GM21528 (cell line): ENCODE measurements around the gene CHID1.

Experiments used
- ATAC-seq: cut with Tn5 transposase; IDR thresholded peaks from one replicate; pipeline ENCODE4 v1.9.1; 2021; ENCODE audit warnings: mild to moderate bottlenecking, moderate library complexity; ENCODE audit not compliant: unreplicated experiment, low FRiP score

Gene CHID1

GRCh38 chr11:910589-911030 is at the start of gene CHID1:
Gene CHID1, minus strand, starts transcription at chr11:910810. Its CDS starts 5,994 bp downstream, at chr11:904816.
- peak; percentile 80 for ATAC-seq

- no peak for ATAC-seq
These were observed 49.0 kb upstream of the CHID1 start for GRCh38 chr11:959608-960007.

GRCh38 chr11:959027-959426 is 48.4 kb upstream of the CHID1 start:
- ATAC-seq = no peak

GRCh38 chr11:958101-958500 is 47.5 kb upstream of the CHID1 start:
- ATAC-seq = no peak

GRCh38 chr11:957212-957920 is 46.8 kb upstream of the CHID1 start:
- no peak for ATAC-seq

- ATAC-seq = no peak
These were observed 44.8 kb upstream of the CHID1 start for GRCh38 chr11:955154-956063.

- ATAC-seq = no peak
These were observed 44.0 kb upstream of the CHID1 start for GRCh38 chr11:954392-955153.

GRCh38 chr11:953512-953911 is 42.9 kb upstream of the CHID1 start:
- ATAC-seq = no peak

GRCh38 chr11:952406-953385 is 42.1 kb upstream of the CHID1 start:
- no peak for ATAC-seq

GRCh38 chr11:951507-951906 is 40.9 kb upstream of the CHID1 start:
- no peak for ATAC-seq

- no peak for ATAC-seq
These were observed 37.1 kb upstream of the CHID1 start for GRCh38 chr11:947744-948143.

GRCh38 chr11:945986-946385 is 35.4 kb upstream of the CHID1 start:
- no peak for ATAC-seq

- no peak for ATAC-seq
These were observed 34.3 kb upstream of the CHID1 start for GRCh38 chr11:944711-945470.

GRCh38 chr11:942823-943222 is 32.2 kb upstream of the CHID1 start:
- no peak for ATAC-seq

GRCh38 chr11:940496-941135 is 30.0 kb upstream of the CHID1 start:
- ATAC-seq = no peak

- ATAC-seq = no peak
These were observed 27.2 kb upstream of the CHID1 start for GRCh38 chr11:937841-938261.

- ATAC-seq = no peak
These were observed 25.6 kb upstream of the CHID1 start for GRCh38 chr11:936199-936598.

- no peak for ATAC-seq
These were observed 23.9 kb upstream of the CHID1 start for GRCh38 chr11:934527-934926.

GRCh38 chr11:933936-934335 is 23.3 kb upstream of the CHID1 start:
- ATAC-seq = no peak
